HL-60/S4 (cell line): ENCODE measurements around the gene TRPT1.

Experiments used
- in situ Hi-C: fragments of 300-500 bp; cut with MboI; formaldehyde crosslinking; loops from 2 replicates; pipeline ENCODE4 v1.14.3; 2022; ENCODE audit warnings: low sequenced_read_pairs

TRPT1 gene

GRCh38 chr11:64231546-64231945 lies 5.6 kb upstream of the TRPT1 start:
- in situ Hi-C loops: no loop called here

GRCh38 chr11:64230985-64231365 lies 5.0 kb upstream of the TRPT1 start:
- in situ Hi-C loops: no loop called here

- in situ Hi-C loops: no loop called here
These were observed 4.4 kb upstream of the TRPT1 start, which contains the start of gene DNAJC4 for GRCh38 chr11:64230171-64230984. Gene DNAJC4 (plus strand): TSS chr11:64230548. CDS start chr11:64230855, 307 bp downstream.

- in situ Hi-C loops: no loop called here
These were observed 3.8 kb upstream of the TRPT1 start for GRCh38 chr11:64229744-64230170.

GRCh38 chr11:64229090-64229743 lies 3.2 kb upstream of the TRPT1 start:
- in situ Hi-C loops: no loop called here

- in situ Hi-C loops: no loop called here
These were observed 1.5 kb upstream of the TRPT1 start for GRCh38 chr11:64227405-64227956.

- in situ Hi-C loops: no loop called here
These were observed 593 bp upstream of the TRPT1 start for GRCh38 chr11:64226507-64227051.

- in situ Hi-C loops: no loop called here
These were observed 937 bp downstream of the TRPT1 start for GRCh38 chr11:64224891-64225607.

GRCh38 chr11:64224151-64224890 lies 1.7 kb downstream of the TRPT1 start:
- in situ Hi-C loops: no loop called here

- in situ Hi-C loops: no loop called here
These were observed 2.9 kb downstream of the TRPT1 start for GRCh38 chr11:64223001-64223651.

- in situ Hi-C loops: no loop called here
These were observed 3.4 kb downstream of the TRPT1 start for GRCh38 chr11:64222651-64223000.

GRCh38 chr11:64220798-64221197 lies 5.2 kb downstream of the TRPT1 start:
- in situ Hi-C loops: no loop called here

- in situ Hi-C loops: no loop called here
These were observed 5.7 kb downstream of the TRPT1 start for GRCh38 chr11:64220271-64220670.

- in situ Hi-C loops: no loop called here
These were observed 6.2 kb downstream of the TRPT1 start for GRCh38 chr11:64219755-64220154.

GRCh38 chr11:64219354-64219684 lies 6.7 kb downstream of the TRPT1 start:
- in situ Hi-C loops: no loop called here

GRCh38 chr11:64218628-64219353 lies 7.2 kb downstream of the TRPT1 start:
- in situ Hi-C loops: no loop called here

- in situ Hi-C loops: no loop called here
These were observed 9.1 kb downstream of the TRPT1 start for GRCh38 chr11:64216879-64217278.

GRCh38 chr11:64211181-64211872 lies 14.7 kb downstream of the TRPT1 start:
- in situ Hi-C loops: no loop called here
